PFSK-1 (cell line): ENCODE data around the gene CAMTA1.

Experiments used
- FOXP2 ChIP-seq: optimal IDR thresholded peaks from 2 replicates; pipeline ENCODE3; 2011; ENCODE audit warnings: borderline replicate concordance, control low read depth, inconsistent platforms; ENCODE audit not compliant: insufficient read depth; ENCODE audit errors: extremely low read length, extremely low read depth
- POLR2AphosphoS5 ChIP-seq: IDR thresholded peaks from 2 replicates; pipeline ENCODE4 v1.6.1; 2012; ENCODE audit warnings: low read depth, mild to moderate bottlenecking, control low read depth, low read length, moderate library complexity
- TF ChIP-seq, protein P1 (sequence below), 2 experiments: IDR thresholded peaks; 2 replicates each; pipeline versions ENCODE4 v1.6.1 to v1.8.0; 2011 to 2012; ENCODE audit warnings: low read depth in 2 of 2, low read length in 2 of 2, control low read depth in 1 of 2, inconsistent platforms in 1 of 2, mild to moderate bottlenecking in 1 of 2, moderate library complexity in 1 of 2; ENCODE audit not compliant: insufficient read depth in 1 of 2

- TF ChIP-seq POLR2AphosphoS5 (no peak), FOXP2 (peak; percentile 55)
- TF ChIP-seq, protein P1, sequence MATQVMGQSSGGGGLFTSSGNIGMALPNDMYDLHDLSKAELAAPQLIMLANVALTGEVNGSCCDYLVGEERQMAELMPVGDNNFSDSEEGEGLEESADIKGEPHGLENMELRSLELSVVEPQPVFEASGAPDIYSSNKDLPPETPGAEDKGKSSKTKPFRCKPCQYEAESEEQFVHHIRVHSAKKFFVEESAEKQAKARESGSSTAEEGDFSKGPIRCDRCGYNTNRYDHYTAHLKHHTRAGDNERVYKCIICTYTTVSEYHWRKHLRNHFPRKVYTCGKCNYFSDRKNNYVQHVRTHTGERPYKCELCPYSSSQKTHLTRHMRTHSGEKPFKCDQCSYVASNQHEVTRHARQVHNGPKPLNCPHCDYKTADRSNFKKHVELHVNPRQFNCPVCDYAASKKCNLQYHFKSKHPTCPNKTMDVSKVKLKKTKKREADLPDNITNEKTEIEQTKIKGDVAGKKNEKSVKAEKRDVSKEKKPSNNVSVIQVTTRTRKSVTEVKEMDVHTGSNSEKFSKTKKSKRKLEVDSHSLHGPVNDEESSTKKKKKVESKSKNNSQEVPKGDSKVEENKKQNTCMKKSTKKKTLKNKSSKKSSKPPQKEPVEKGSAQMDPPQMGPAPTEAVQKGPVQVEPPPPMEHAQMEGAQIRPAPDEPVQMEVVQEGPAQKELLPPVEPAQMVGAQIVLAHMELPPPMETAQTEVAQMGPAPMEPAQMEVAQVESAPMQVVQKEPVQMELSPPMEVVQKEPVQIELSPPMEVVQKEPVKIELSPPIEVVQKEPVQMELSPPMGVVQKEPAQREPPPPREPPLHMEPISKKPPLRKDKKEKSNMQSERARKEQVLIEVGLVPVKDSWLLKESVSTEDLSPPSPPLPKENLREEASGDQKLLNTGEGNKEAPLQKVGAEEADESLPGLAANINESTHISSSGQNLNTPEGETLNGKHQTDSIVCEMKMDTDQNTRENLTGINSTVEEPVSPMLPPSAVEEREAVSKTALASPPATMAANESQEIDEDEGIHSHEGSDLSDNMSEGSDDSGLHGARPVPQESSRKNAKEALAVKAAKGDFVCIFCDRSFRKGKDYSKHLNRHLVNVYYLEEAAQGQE (IDR thresholded peaks at IDR 0.05; ENCODE audit: insufficient read depth in 1 of 2, low read depth in 2 of 2, low read length in 2 of 2) = no peak
Measured at GRCh38 chr1:7667625-7668218, 882.5 kb downstream of the CAMTA1 start.
